Placental pericyte (primary cell): Measurements from ENCODE around the gene TBL1X. TPM values are rescaled to one million over a fixed set of nuclear protein-coding genes. Genes with fewer than 3 reads are reported as not detected.

Source experiments
- total RNA-seq: library from RNA; depleted of rRNA; stranded (reverse); fragments of >200 nt; gene quantifications from 2 replicates; pipeline ENCODE4 v1.2.3, GENCODE V29; 2012

TBL1X gene
- total RNA-seq, result 22.8 and 31.9 TPM in 2 replicates

GRCh38 chrX:9464435-9465371 is at the start of gene TBL1X:
TSS of gene TBL1X (plus strand) at chrX:9465058. CDS start at chrX:9653587, 188,529 bp downstream.

GRCh38 chrX:9765737-9766097 is 300.9 kb downstream of the TBL1X start, which contains the start of gene GPR143:
TSS of gene GPR143 (minus strand) at chrX:9765847. CDS start at chrX:9765817, 30 bp downstream.

GRCh38 chrX:9785944-9786797 is 321.3 kb downstream of the TBL1X start, which contains the start of gene SHROOM2:
TSS of gene SHROOM2 (plus strand) at chrX:9786429. CDS start at chrX:9786546, 117 bp downstream.

